Inflammatory macrophage (primary cell): ENCODE results near the gene TSPYL1.
A peak's percentile ranks its signal among the peaks of the same experiment; 100 is the strongest.
"Not testable (repeated sequence)": the region's sequence is repeated elsewhere in the genome, so short reads cannot be mapped to it uniquely, and the experiment has no call there.

Experiments
- DNase-seq, 2 donors: peaks; one replicate each; pipeline ENCODE4 v3.0.0-alpha.2; 2020 to 2022

Gene TSPYL1

DNA sequence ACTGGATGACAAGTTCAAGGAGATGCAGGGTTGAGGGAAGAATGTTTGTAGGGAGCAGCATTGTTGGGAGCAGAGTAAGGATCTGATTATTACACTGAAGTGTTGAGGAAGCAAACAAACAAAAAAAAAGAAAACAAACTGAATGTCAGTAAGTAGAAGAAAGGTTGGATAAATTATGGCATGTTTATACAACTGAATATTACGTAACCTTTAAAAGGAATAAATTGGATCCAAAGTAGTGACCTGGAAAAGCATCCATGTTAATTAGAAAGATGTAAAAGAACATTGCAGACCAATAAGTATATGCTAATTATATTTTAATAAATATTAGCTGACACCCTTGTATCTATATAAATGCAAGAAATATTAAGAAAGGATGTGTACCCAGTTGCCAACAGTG lies 12.8 kb upstream of the TSPYL1 start:
- no peak for DNase-seq

DNA sequence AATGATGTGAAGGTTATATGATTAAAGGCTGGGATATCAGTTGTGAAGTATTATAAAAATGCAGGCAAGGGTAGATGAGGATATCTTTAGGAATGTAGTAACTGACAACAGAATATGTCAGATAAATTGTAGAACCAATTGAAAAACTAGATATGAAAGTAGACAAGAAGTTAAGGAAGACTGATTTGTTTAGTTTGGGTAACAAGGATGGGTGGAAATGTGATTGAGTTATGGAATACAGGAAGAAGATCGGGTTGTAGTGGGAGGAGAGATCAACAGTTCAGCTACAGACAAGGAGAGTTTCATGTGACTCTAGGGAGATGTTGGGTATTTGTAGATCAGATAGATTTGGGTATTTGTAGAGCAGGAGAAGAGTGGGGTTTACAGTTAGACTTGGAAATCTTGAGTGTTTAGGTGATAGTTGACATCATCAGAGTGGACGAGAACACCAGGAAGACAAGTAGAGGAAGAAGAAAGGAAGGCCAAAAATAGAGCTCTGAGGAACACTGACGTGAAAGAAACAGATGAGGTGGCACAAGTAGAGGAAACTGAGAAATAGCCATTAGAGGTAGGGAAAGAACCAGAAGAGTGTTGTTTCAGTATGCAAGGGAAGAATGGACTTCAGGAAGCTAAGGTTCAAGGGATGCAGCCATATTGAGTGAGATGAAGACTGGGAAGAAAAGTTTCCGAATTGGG lies 12.1 kb upstream of the TSPYL1 start:
- DNase-seq = no peak

DNA sequence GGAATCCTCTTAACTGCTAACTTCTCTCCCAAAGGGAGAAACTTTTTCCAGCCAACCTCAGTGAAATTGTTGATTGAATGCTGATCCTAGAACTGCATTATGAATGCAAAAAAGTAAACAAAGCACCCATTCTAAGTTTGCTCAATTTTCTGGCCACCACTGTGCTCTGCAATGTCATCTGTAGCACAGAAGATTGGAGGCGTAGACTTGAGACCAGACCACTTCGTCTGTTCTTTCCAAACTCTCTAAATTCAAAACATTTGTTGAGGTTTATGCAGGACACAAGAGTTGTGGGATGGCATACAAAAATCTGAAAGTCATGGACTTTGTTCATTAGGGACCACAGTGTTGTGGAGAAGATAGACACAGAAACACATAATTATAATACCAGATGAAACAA lies 11.1 kb upstream of the TSPYL1 start:
- DNase-seq = no peak

DNA sequence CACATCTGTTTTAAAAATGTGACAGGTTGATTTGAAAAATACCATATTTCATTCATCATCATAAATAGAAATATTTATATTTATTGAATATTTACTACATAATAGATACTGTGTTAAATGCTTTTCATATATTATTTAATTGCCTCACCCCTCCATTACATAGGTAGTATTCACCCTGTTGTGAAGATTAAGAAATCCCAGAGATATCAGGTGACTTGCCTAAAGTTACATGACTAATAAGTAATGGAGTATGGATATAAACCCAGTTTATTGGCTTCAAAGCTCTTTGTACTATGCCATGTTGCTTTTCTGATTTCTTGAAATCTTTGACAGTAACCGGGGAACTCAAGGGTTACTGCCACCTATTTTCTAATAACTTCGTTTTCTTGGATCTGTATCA lies 10.1 kb upstream of the TSPYL1 start:
- DNase-seq = no peak

DNA sequence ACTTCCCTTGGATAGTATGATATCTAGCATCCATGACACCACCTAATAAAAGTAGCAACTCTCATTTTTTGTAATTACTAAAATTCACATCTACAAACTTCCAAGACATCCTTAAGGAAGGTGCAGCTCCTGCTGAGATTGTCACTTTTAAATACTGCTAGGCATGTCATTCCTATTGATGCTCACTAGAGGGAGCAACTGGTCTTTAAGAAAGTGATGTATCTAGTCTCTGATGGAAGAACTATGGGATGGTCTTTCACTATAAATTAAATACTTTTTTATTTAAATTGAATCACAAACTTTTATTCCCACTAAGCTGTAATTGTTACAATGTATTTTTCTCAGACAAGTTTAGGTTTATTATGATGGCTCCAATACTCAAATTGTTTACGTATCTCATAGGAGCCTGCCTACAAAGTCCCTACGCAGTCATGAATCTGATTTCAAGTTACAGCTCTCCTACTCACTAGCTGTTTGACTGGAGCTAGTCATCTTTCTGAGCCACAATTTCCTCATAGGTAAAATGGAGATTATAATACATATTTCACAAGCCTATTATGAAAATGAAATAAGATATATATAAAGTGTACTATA lies 8.1 kb upstream of the TSPYL1 start:
- DNase-seq = peak; percentile 49 to 62

DNA sequence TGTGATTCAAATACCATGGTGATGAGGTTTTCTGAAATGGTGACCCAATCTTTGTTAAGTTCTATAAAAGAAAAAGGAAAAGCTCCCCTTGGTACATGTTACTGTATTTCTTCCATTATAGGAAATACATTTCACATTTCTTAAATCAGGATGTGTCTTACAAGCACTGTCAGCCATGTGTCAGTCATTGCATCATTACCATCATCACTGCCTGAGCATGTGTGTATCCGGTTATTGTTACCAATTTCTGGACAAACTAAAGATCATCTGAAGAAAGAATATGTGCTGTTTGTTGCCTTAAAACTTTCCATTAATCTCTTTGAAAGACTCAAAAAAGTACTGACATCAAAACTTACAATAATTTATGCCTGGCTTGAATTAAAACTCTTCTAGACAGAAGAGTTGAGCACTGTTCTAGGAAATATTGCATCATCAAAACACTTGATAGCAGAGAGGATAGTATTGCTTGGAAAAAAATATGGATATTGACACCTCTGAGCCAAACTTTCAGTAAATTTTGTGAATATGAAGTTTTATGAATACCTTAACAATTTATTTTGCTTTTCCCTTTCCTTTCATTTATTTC lies 7.1 kb upstream of the TSPYL1 start:
- DNase-seq = peak; percentile 30 to 53

DNA sequence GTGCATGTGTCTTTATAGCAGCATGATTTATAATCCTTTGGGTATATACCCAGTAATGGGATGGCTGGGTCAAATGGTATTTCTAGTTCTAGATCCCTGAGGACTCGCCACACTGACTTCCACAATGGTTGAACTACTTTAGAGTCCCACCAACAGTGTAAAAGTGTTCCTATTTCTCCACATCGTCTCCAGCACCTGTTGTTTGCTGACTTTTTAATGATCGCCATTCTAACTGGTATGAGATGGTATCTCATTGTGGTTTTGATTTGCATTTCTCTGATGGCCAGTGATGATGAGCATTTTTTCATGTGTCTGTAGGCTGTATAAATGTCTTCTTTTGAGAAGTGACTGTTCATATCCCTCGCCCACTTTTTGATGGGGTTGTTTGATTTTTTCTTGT lies 5.3 kb upstream of the TSPYL1 start:
- DNase-seq = not testable (repeated sequence)

DNA sequence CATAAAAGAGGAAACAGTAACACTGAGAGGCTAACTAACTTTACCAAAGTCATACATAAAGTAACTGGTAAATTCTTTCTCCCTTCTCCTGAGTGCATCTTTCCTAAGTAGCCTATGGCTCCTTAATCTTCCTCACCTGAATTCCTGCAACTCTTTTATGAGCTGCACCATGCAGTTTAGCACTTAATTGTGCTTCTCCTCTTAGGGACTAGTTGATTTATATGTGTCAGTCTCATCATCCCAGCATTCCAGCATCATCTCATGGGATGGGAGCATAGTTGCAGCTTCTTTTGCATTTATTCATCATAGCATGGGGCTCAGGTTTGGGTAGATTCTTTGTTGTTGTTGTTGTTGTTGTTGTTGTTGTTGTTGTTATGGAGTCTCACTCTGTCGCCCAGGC lies 3.5 kb upstream of the TSPYL1 start:
- no peak for DNase-seq

DNA sequence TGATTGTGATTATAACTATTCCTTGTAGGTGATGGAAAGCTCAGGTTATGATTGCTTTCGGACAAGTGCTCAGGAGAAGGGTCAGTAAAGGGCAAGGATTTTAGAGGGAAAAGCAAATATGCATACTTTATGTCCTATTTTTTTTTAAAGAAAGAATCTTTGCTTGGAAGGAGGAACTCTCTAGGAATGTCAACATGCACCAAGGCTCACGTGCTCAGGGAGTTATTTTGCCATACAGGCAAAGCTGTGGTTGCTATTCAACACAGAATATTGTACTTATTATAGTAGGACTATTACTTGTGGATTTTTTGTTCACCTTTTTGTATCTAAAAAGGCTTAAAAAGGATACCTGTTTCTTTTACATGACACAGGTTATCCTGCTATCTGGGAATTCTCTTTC lies 3.0 kb upstream of the TSPYL1 start:
- peak in 1 of 2 donors; percentile 19 for DNase-seq

DNA sequence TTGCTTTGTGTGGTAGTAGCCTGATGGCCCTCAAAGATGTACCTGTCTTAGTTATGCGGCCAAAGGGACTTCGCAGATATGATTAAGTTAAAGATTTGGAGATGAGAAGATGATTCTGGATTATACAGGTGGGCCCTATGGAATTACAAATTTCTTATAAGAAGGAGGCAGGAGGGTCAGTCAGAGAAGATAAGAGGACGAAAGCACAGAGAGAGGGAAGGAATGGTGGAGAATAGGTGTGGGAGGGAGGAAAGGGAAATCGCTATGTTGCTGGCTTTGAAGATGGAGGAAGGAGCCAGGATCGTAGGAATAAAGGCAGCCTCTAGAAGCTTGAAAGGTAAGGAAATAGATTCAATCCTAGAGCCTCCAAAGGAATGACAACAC lies 1.2 kb upstream of the TSPYL1 start:
- no peak for DNase-seq

DNA sequence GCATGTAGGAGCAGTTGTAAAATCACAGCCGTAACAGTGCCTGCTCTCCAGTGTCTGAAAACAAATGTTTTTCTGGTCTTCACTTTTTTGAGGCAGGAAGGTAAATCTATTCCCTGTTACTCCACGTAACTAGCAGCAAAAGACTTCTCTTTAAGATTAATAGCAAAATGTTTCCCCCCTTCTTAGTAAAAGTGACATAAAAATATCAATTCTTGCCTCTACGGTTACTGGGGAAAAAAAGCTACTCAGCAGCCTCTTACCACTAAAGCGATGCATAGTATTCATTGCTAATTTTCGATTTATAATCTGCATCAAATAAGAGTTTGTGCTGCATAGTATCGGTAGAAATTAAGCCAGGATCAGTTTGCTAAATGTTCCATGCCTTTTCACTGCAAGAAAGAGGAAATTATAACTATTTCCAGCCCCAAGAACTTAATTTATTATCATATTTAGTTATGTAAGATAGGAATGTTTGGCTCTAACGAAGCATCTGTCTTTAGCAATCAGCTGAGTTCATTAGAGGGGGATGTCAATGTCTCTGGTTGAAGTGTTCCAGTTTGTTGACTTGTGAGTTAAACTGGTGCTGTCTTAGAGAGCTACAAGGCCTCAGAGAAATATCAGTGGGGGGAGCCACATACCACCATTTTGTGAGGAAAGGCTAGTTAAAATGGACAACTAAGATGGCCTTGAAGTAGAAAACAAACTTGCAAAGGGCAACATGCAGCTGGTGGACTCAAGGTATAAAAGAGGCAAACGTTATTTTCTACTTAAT lies 617 bp upstream of the TSPYL1 start:
- no peak for DNase-seq

DNA sequence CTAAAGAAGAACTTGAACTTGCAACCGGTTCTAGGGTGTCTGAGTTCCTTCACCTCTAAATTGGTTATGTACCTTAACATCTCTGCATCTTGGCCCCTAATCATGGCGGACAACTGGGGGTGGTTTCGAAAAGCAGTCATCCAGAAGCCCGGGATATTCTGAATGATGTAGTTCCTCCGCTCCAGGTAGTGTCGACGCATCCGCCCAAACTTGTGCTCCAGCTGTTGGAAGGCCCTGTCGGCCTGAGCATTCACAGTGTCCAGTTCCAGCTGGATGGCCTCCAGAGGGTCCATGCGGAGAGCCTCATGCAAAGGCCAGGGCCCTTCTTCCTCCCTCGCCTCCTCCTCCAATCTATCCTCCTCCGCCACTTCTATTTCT lies 887 bp downstream of the TSPYL1 start:
- DNase-seq = no peak

DNA sequence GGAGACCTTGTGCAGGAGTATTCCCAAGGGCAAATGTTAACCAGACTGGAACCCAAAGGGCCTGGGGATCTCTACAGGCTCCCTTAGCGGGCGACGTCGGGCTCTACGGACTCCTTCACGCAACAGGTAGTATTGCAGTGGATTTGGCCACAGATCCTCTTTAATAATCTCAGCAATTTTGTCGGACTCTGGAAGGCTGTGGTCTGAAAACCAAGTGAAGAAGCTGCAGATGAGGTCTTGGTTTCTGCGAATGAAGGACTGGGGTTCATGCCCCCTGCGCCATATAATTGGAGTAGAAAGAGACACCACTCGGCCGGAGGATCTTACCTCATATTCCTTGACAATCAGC lies 1.3 kb downstream of the TSPYL1 start:
- no peak for DNase-seq

DNA sequence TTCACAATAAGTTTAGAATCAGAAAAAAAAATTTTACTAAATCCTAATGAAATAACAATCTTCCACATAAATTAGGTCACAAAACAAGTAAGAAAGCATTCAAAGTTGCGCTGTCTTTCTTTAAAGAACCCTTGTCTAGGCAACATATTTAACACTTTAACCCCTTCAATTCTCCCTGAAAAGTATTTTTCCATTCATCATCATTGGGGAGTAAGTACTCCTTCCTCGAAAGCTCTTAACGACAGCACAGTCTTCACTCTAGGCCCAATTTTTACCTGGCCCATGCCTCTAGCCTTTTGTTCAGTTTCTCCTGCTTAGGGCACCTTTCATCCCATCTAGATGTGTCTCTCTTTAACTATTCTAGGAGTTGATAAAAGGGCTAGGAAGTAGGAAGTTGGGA lies 2.6 kb downstream of the TSPYL1 start:
- DNase-seq = no peak

DNA sequence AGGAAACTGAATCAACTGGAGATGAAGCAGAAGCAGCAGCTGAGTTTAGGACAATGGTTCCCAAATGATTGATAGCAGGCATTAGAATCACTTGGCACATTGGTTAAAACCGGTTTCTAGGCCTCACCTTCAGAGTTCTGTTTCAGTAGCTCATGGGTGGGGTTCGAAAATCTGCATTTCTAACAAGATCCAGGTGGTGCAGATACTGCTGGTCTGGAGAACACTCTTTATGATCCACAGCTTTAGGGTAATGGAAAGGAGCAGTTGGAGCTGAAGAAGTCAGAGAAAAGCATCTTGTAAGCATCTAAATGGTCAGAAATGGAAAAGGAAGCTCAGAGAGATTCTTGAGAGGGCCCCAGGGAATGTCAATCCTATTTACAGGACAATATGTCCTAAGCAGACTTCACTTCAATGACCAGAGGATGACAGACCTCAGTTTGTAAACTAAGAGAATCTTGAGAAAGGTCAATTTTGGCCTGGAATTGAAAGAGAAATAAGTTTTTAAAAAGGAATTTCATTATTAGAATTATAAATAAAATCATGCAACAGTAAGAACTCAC lies 8.5 kb downstream of the TSPYL1 start:
- no peak for DNase-seq

DNA sequence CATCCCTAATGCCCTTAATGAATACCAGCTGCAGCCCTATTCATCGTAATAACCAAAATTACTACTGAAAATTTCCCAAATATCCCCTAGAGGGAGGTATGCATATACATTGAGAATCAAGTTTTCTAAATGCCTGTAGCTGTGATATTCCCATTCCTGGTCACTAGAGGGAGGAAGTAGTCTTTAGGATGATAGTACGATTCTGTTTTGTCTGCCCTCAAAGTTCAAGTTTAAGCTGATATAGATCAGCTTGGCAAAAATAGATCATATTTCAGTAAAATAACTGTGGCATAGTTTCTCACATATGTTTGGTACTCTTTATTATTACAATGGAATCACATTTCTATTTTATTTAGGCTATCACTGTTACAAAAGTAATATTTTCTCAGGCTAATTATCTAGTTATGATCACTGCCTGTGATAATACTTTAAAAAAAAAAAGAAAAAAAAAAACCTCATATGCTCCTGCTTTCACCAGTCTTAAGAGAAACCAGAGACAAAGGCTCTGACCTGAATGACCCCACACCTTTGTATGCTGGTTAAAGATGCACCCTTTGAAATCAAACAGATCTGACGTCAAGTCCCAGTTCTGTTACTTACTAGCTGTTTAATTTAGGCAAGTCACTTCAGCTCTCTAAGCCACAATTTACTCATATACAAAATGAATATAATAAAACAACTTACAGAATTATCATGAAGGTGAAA lies 11.0 kb downstream of the TSPYL1 start:
- DNase-seq = peak; percentile 74 to 87

DNA sequence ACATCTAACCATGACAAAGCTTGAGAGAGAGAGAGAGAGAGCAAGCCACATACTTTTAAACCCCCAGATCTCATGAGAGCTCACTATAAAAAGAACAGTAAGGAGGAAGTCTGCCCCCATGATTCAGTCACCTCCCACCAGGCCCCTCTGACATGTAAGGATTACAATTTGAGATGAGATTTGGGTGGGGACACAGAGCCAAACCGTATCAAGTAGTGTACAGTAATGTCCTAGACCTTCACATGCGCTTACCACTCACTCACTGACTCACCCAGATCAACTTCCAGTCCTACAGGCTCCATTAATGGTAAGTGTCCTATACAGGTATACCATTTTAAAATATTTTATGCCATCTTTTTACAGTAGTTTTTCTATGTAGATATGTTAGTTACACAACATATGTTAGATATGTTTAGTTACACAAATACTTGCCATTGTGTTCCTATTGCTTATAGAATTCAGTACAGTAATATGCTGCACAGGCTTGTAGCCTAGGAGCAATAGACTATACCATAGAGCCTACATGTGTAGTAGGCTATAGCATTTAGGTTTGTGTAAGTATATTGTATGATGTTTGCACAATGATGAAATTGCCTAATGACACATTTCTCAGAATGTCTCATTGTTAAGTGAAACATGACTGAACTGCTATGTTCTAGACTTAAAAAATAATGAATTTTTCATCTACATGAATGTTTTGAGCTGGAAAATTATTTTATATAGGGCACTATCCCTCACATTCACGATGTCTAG lies 11.7 kb downstream of the TSPYL1 start:
- no peak for DNase-seq

DNA sequence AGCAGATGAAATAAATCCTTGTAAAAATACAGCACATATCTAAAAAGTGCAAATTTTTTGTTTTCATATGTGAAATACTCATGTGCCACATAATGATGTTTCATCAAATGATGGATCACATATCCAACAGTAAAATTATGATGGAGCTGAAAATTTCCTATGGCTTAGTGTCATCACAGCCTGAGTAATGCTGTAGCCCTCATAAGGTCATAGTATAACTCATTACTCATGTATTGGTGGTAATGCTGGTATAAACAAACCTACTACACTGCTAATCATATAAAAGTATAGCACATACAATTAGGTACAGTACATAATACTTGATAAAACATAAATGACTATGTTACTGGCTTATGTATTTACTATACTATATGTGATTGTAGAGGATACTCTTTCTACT lies 12.9 kb downstream of the TSPYL1 start:
- no peak for DNase-seq

DNA sequence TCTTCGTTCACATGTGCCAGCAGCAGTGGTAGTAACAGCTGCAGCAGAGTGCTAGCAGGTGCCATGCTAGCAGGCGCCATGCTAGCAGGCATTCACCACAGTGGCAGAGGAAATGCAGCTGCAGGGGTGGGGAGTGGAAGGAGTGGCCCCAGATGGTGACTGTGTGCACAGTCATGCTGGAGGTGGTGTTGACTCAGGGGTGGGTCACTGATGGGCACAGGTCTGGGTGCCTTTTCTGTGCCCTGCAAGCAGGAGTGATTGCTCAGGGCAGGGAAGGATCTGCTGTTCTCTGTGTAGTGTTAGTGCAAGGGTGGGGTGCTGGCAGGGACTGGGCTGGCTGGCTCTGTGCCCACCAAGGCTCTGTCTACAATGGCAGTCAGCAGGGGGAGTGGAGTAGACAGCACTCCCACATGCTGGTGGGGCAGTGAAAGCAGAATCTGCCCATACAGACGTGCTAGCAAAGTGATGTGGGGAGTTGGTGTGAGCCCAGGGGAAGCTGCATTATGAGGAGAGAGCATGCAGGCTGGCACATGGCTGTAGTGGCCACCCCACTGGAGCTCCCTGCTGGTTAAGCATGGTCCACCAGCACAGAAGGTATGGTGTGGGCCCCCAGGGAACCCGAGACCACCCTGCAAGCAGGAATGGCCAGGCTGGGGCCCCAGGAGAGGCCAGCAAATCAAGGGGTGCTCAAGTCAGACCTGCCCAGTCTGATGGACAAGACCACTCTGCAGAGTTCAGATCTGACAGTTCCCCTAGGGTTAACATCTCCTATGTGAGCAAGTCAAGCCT lies 14.5 kb downstream of the TSPYL1 start:
- no peak for DNase-seq

DNA sequence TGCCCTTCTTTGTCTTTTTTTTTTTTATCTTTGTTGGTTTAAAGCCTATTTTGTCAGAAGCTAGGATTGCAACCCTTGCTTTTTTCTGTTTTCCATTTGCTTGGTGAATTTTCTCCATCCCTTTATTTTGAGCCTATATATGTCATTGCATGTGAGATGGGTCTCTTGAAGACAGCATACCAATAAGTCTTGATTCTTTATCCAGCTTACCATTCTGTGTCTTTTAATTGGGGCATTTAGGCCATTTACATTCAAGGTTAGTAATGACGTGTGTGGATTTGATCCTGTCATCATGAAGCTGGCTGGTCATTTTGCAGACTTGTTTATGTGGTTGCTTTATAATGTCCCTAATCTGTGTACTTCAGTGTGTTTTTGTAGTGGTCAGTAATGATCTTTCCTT lies 16.4 kb downstream of the TSPYL1 start:
- no peak for DNase-seq

DNA sequence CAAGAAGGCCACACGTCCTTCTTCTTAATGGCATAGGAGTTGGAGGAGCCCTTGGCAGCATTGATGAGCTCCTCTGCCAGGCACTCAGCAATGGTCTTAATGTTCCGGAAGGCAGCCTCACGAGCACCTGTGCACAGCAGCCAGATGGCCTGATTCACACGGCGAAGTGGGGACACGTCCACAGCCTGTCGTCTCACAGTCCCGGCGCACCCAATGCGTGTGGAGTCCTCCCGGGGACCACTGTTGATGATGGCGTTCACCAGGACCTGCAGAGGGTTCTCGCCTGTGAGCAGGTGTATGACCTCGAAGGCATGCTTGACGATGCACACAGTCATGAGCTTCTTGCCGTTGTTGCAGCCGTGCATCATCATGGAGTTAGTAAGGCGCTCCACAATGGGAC lies 21.2 kb downstream of the TSPYL1 start:
- DNase-seq = no peak
